Measurements from ENCODE around the gene MOV10L1. TPM values are rescaled to one million over a fixed set of nuclear protein-coding genes. Genes with fewer than 3 reads are reported as not detected.

The MOV10L1 gene
- total RNA-seq, 4 donors from 2014 or later = 0.67 TPM; not detected in 3

GRCh38 chr22:50088096-50088495 lies 1.7 kb upstream of the MOV10L1 start:
- DNase-seq = no peak
- H3K4me3 ChIP-seq = no peak overlapping the region
- no peaks in the 10 kb centered on the region for H3K4me1 ChIP-seq
- no peaks in the 10 kb centered on the region for H3K27me3 ChIP-seq
- H3K27ac ChIP-seq = no peak overlapping the region
- H3K9me3 ChIP-seq = no peaks in the 10 kb centered on the region
- H3K36me3 ChIP-seq = no peaks in the 10 kb centered on the region
- no peak for TF ChIP-seq CTCF (IDR thresholded peaks at IDR 0.05)
- no peak for TF ChIP-seq POLR2A (IDR thresholded peaks at IDR 0.05)

- no peak for TF ChIP-seq POLR2A (IDR thresholded peaks at IDR 0.05)
- TF ChIP-seq CTCF (IDR thresholded peaks at IDR 0.05) = no peak
- no peaks in the 10 kb centered on the region for H3K27me3 ChIP-seq
- no peaks in the 10 kb centered on the region for H3K36me3 ChIP-seq
- no peak overlapping the region for H3K4me3 ChIP-seq
- H3K27ac ChIP-seq = no peak overlapping the region
- H3K4me1 ChIP-seq = no peaks in the 10 kb centered on the region
- no peaks in the 10 kb centered on the region for H3K9me3 ChIP-seq
- DNase-seq = no peak
Measured at GRCh38 chr22:50089231-50089630, 575 bp upstream of the MOV10L1 start.

GRCh38 chr22:50090412-50090714 lies 557 bp downstream of the MOV10L1 start:
- Histone ChIP-seq H3K27me3 (no peaks in the 10 kb centered on the region), H3K4me1 (no peaks in the 10 kb centered on the region), H3K9me3 (no peaks in the 10 kb centered on the region), H3K4me3 (no peak overlapping the region), H3K27ac (no peak overlapping the region), H3K36me3 (no peaks in the 10 kb centered on the region)
- TF ChIP-seq POLR2A (IDR thresholded peaks at IDR 0.05) (no peak), CTCF (IDR thresholded peaks at IDR 0.05) (no peak)
- no peak for DNase-seq

GRCh38 chr22:50091092-50091768 lies 1.4 kb downstream of the MOV10L1 start:
- no peaks in the 10 kb centered on the region for H3K4me1 ChIP-seq
- TF ChIP-seq CTCF (IDR thresholded peaks at IDR 0.05) (no peak), POLR2A (IDR thresholded peaks at IDR 0.05) (no peak)
- H3K27me3 ChIP-seq = no peaks in the 10 kb centered on the region
- DNase-seq = no peak
- H3K27ac ChIP-seq = no peak overlapping the region
- H3K9me3 ChIP-seq = no peaks in the 10 kb centered on the region
- no peaks in the 10 kb centered on the region for H3K36me3 ChIP-seq
- no peak overlapping the region for H3K4me3 ChIP-seq

GRCh38 chr22:50092342-50092741 lies 2.5 kb downstream of the MOV10L1 start:
- no peak overlapping the region for H3K27ac ChIP-seq
- H3K27me3 ChIP-seq = no peaks in the 10 kb centered on the region
- DNase-seq = no peak
- H3K4me1 ChIP-seq = no peaks in the 10 kb centered on the region
- no peak overlapping the region for H3K4me3 ChIP-seq
- no peaks in the 10 kb centered on the region for H3K9me3 ChIP-seq
- no peaks in the 10 kb centered on the region for H3K36me3 ChIP-seq
- TF ChIP-seq POLR2A (IDR thresholded peaks at IDR 0.05) = no peak
- TF ChIP-seq CTCF (IDR thresholded peaks at IDR 0.05) = no peak

GRCh38 chr22:50098052-50098451 lies 8.2 kb downstream of the MOV10L1 start:
- no peaks in the 10 kb centered on the region for H3K36me3 ChIP-seq
- H3K27me3 ChIP-seq = no peaks in the 10 kb centered on the region
- no peak overlapping the region for H3K4me3 ChIP-seq
- TF ChIP-seq CTCF (IDR thresholded peaks at IDR 0.05) (no peak), POLR2A (IDR thresholded peaks at IDR 0.05) (no peak)
- H3K9me3 ChIP-seq = no peaks in the 10 kb centered on the region
- H3K27ac ChIP-seq = no peak overlapping the region
- H3K4me1 ChIP-seq = no peaks in the 10 kb centered on the region
- DNase-seq = no peak

All from Peyer's patch (tissue), 4 donors.